GM12872 (cell line): Measurements from ENCODE around the gene YJU2.

Source experiments
- TF ChIP-seq, protein P1 (sequence below): IDR thresholded peaks from 3 replicates; pipeline ENCODE4 v1.5.1; 2011; ENCODE audit warnings: low read depth, mild to moderate bottlenecking, low read length, moderate library complexity; ENCODE audit not compliant: insufficient read depth

YJU2 gene

GRCh38 chr19:4267901-4268815, 21.3 kb downstream of the YJU2 start:
- TF ChIP-seq, protein P1, sequence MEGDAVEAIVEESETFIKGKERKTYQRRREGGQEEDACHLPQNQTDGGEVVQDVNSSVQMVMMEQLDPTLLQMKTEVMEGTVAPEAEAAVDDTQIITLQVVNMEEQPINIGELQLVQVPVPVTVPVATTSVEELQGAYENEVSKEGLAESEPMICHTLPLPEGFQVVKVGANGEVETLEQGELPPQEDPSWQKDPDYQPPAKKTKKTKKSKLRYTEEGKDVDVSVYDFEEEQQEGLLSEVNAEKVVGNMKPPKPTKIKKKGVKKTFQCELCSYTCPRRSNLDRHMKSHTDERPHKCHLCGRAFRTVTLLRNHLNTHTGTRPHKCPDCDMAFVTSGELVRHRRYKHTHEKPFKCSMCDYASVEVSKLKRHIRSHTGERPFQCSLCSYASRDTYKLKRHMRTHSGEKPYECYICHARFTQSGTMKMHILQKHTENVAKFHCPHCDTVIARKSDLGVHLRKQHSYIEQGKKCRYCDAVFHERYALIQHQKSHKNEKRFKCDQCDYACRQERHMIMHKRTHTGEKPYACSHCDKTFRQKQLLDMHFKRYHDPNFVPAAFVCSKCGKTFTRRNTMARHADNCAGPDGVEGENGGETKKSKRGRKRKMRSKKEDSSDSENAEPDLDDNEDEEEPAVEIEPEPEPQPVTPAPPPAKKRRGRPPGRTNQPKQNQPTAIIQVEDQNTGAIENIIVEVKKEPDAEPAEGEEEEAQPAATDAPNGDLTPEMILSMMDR: no peak

GRCh38 chr19:4268816-4269430, 22.0 kb downstream of the YJU2 start:
- TF ChIP-seq, protein P1: no peak

GRCh38 chr19:4272894-4273293, 26.0 kb downstream of the YJU2 start:
- TF ChIP-seq, protein P1: no peak

GRCh38 chr19:4277191-4277696, 30.4 kb downstream of the YJU2 start:
- TF ChIP-seq, protein P1: no peak

- TF ChIP-seq, protein P1: no peak
Measured at GRCh38 chr19:4278010-4278409, 31.1 kb downstream of the YJU2 start.

GRCh38 chr19:4278419-4279266, 31.8 kb downstream of the YJU2 start, which contains the start of gene SHD:
SHD (plus strand) TSS chr19:4279266; CDS start chr19:4280064, 798 bp downstream.
- TF ChIP-seq, protein P1: no peak

GRCh38 chr19:4279267-4279529, 32.3 kb downstream of the YJU2 start:
- TF ChIP-seq, protein P1: no peak
